ELR (cell line): ENCODE data around the gene LTBP3.
"Not testable (repeated sequence)": the region's sequence is repeated elsewhere in the genome, so short reads cannot be mapped to it uniquely, and the experiment has no call there.

Experiments used
- DNase-seq: peaks from one replicate; pipeline ENCODE4 v3.0.0-alpha.2; 2015; ENCODE audit warnings: low read depth

Gene LTBP3

GRCh38 chr11:65536412-65537295 is 21.5 kb downstream of the LTBP3 start:
- DNase-seq, result no peak

DNA sequence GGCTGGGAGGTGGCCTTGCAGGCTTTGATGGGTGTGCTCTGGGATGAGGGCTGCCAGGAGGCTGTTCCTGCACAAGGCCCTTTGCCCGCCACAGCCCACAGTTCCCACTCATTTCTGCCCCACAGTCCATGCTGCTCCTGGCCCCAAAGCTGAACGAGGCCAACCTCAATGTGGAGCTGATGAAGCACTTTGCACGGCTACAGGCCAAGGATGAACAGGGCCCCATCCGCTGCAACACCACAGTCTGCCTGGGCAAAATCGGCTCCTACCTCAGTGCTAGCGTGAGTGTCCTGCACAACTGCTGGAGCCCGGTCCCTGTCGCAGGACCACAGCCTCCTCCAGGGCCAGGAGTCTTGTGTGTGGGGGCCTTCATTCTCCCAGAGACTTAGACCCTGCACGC is 23.1 kb downstream of the LTBP3 start:
- DNase-seq, result no peak

GRCh38 chr11:65532388-65533064 is 25.6 kb downstream of the LTBP3 start:
- no peak for DNase-seq

DNA sequence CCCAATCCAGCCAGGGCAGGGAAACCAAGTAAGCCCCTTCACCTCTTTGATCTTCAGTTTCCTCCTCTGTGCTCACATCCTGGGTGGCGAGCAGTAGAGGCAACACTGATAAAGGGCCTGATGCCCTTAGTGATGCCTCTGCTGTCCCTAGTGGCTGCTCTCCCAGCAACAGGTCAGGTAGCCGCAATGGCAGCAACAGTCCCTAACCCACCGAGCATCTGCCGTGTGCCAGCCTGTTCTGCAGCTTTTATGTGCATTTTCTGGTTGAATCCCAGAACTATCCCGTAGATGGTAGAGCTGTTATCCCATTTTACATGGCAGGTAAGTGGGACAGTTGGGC is 28.0 kb downstream of the LTBP3 start:
- DNase-seq, result peak; percentile 38

- no peak for DNase-seq
Observed at GRCh38 chr11:65529475-65530156, 28.5 kb downstream of the LTBP3 start.

- no peak for DNase-seq
Observed at GRCh38 chr11:65528819-65529350, 29.3 kb downstream of the LTBP3 start.

DNA sequence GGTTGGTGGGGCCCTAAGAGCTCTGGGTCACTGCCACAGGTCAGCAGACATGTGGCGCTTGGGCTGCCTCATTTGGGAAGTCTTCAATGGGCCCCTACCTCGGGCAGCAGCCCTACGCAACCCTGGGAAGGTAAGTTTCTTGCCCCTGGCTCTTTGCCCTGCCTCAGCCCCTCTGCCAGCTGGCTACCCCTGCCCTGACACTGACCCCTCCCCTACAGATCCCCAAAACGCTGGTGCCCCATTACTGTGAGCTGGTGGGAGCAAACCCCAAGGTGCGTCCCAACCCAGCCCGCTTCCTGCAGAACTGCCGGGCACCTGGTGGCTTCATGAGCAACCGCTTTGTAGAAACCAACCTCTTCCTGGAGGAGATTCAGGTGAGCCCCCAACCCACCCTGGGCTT is 31.4 kb downstream of the LTBP3 start:
- DNase-seq, result no peak

DNA sequence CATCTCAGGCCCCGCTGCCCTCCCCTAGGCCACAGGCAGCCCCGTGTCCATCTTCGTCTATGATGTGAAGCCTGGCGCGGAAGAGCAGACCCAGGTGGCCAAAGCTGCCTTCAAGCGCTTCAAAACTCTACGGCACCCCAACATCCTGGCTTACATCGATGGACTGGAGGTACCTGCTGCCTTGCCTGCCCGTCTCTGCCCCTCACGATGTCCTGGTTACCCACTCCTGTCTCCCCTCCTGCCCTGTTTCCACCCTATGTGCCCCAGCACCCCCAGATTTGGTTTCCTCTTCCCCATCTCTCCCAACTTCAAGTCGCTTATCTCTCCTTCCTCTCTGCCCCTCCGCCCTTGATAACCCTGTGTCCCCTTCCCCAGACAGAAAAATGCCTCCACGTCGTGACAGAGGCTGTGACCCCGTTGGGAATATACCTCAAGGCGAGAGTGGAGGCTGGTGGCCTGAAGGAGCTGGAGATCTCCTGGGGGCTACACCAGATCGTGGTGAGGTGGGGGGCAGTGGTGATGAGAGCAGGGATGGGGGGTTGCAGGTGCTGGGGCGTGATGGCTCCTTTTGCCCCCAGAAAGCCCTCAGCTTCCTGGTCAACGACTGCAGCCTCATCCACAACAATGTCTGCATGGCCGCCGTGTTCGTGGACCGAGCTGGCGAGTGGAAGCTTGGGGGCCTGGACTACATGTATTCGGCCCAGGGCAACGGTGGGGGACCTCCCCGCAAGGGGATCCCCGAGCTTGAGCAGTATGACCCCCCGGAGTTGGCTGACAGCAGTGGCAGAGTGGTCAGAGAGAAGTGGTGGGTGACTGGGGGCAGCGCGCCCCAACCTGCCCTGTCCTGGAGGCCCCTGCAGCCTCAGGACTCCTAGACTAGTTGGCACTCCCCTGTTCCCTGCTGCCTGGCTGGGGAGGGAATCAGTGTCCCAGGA is 32.3 kb downstream of the LTBP3 start:
- DNase-seq, result no peak

DNA sequence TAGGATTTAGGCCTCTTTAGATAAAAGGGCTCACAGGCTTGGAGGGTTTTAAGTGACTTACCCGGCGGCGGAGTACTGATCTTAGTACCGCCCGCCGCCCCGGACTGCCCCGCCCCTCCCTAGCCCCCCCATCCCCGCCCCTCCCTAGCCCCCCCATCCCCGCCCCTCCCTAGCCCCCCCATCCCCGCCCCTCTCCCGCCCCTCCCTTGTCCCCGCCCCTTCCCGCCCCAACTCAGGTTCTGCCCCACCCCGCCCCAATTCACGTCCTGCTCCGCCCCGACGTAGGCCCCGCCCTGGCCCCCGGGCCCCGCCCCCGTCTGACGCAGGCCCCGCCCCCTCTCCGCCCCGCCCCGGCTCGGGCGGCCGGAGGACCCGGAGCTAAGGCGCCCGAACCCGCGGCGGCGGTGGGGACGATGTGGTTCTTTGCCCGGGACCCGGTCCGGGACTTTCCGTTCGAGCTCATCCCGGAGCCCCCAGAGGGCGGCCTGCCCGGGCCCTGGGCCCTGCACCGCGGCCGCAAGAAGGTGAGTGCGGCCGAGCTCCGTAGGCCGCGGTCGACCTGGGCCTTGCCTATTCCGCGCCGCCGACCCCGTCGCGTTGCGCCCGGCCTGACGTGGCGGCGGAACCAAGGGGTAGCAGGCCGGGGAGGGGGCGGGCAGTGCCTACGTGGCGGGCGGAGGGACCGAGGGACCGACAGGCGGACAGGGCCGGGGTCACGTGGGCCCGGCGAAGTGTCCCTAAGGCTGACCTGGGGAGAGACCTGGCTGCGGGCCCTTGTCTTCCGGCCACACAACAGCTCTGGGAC is 33.2 kb downstream of the LTBP3 start, which contains the start of gene SCYL1:
Gene SCYL1 (plus strand): TSS at position 343 of the 805 bp plus-strand sequence. CDS start 71 bp downstream, at position 414.
- DNase-seq, result peak; percentile 76

DNA sequence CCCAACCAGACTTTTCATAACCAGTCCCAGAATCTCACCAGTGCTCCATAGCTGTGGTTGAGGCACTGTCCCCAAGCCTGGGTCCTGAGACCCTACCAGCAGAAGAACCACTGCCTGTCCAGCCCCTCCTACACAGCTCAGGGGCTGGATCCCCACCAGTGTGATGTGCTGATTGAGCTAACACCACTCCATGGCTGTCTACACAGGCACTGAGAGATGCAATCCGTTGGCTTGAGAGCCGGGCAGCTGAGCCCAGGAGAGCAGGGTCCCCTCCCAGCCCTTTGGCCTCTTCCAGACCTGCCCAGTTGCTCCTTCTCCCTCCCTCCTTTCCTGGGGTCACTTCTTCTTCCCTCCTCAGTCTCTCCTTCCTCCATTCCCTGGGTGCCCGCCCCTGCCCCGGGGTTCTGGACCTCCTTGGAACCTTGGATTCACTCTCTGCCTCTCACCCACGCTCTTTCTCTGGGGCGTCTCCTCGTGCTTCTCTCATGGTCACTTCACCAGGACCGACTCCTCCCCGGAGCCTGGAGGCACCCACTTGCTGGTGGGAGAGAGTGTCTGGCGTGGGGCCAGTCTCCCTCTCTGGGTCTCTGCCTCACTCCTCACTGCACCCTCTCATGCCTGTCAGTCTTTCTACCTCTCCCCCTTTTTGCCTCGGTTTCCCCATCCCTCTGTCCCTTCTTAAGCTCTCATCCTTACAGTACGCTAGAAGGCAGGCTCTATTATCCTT is 34.0 kb downstream of the LTBP3 start:
- DNase-seq, result no peak

- DNase-seq, result not testable (repeated sequence)
Observed at GRCh38 chr11:65523631-65523968, 34.6 kb downstream of the LTBP3 start.

- DNase-seq, result not testable (repeated sequence)
Observed at GRCh38 chr11:65522718-65523630, 35.2 kb downstream of the LTBP3 start.

DNA sequence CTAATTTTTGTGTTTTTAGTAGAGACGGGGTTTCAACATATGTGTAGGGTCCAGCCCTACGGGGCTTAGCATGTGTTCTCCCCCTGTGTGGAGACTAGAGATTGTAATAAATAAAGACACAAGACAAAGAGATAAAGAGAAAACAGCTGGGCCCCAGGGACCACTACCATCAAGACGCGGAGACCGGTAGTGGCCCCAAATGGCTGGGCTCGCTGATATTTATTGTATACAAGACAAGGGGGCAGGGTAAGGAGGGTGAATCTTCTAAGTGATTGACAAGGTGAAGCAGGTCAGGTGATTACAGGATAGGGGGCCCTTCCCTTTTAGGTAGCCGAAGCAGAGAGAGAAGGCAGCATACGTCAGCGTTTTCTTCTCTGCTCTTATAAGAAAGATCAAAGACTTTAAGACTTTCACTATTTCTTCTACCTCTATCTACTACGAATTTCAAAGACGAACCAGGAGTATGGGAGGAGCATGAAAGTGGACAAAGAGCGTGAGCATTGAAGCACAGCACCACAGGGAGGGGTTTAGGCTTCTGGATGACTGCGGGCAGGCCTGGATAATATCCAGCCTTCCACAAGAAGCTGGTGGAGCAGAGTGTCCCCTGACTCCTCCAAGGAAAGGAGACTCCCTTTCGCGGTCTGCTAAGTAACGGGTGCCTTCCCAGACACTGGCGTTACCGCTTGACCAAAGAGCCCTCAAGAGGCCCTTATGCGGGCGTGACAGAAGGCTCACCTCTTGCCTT is 36.2 kb downstream of the LTBP3 start:
- DNase-seq, result not testable (repeated sequence)

- DNase-seq, result not testable (repeated sequence)
Observed at GRCh38 chr11:65518941-65519549, 39.1 kb downstream of the LTBP3 start.

- DNase-seq, result no peak
Observed at GRCh38 chr11:65516135-65516968, 41.8 kb downstream of the LTBP3 start.

GRCh38 chr11:65512311-65512710 is 45.8 kb downstream of the LTBP3 start:
- not testable (repeated sequence) for DNase-seq
